ENCODE measurements around the gene ZNF358. TPM values are rescaled to one million over a fixed set of nuclear protein-coding genes. Genes with fewer than 3 reads are reported as not detected.
A peak's percentile ranks its signal among the peaks of the same experiment; 100 is the strongest.

The ZNF358 gene
- total RNA-seq, 3 donors from 2014 or later: 34.0 to 65.3 (median 34.7) TPM

- peak overlapping the region in 1 of 2 donors; percentile 45 for H3K27ac ChIP-seq
- TF ChIP-seq POLR2AphosphoS5 (IDR thresholded peaks at IDR 0.05): no peak
- TF ChIP-seq CTCF (IDR thresholded peaks at IDR 0.05): no peak
- TF ChIP-seq POLR2A (IDR thresholded peaks at IDR 0.05): no peak
- no peak for DNase-seq (ENCODE audit: low spot score in 2 of 2)
- peak overlapping the region; percentile 68 to 90 (median 82) for H3K4me3 ChIP-seq
- peaks cover 8% of the 10 kb centered on the region for H3K36me3 ChIP-seq
- no peaks in the 10 kb centered on the region for H3K27me3 ChIP-seq
- H3K9me3 ChIP-seq: no peaks in the 10 kb centered on the region
- peaks cover 6 to 7% of the 10 kb centered on the region in 2 donors for H3K4me1 ChIP-seq
- intact Hi-C loops (cut with DNase I; ENCODE audit: low total_unique reads): no loop called here
Observed at GRCh38 chr19:7522923-7523667, 7.2 kb downstream of the ZNF358 start.

- TF ChIP-seq POLR2A (IDR thresholded peaks at IDR 0.05) (no peak), CTCF (IDR thresholded peaks at IDR 0.05) (no peak), POLR2AphosphoS5 (IDR thresholded peaks at IDR 0.05) (no peak)
- Histone ChIP-seq H3K4me1 (peaks cover 6 to 7% of the 10 kb centered on the region in 2 donors), H3K4me3 (no peak overlapping the region), H3K9me3 (no peaks in the 10 kb centered on the region), H3K27me3 (no peaks in the 10 kb centered on the region), H3K36me3 (peaks cover 6% of the 10 kb centered on the region), H3K27ac (no peak overlapping the region)
- no peak for DNase-seq (ENCODE audit: low spot score in 2 of 2)
- intact Hi-C loops (cut with DNase I; ENCODE audit: low total_unique reads): no loop called here
Observed at GRCh38 chr19:7524523-7524922, 8.6 kb downstream of the ZNF358 start.

GRCh38 chr19:7524992-7525739, 9.3 kb downstream of the ZNF358 start:
- H3K4me1 ChIP-seq: peaks cover 6 to 7% of the 10 kb centered on the region in 2 donors
- no peak for DNase-seq (ENCODE audit: low spot score in 2 of 2)
- H3K4me3 ChIP-seq: no peak overlapping the region
- no peaks in the 10 kb centered on the region for H3K27me3 ChIP-seq
- TF ChIP-seq POLR2A (IDR thresholded peaks at IDR 0.05) (no peak), POLR2AphosphoS5 (IDR thresholded peaks at IDR 0.05) (no peak), CTCF (IDR thresholded peaks at IDR 0.05) (no peak)
- intact Hi-C loops (cut with DNase I; ENCODE audit: low total_unique reads): no loop called here
- H3K9me3 ChIP-seq: no peaks in the 10 kb centered on the region
- no peak overlapping the region for H3K27ac ChIP-seq
- peaks cover under 1% of the 10 kb centered on the region for H3K36me3 ChIP-seq

GRCh38 chr19:7526059-7526929, 10.4 kb downstream of the ZNF358 start:
- Histone ChIP-seq H3K36me3 (no peaks in the 10 kb centered on the region), H3K4me1 (peaks cover 6 to 7% of the 10 kb centered on the region in 2 donors), H3K9me3 (no peaks in the 10 kb centered on the region), H3K4me3 (no peak overlapping the region), H3K27me3 (no peaks in the 10 kb centered on the region), H3K27ac (no peak overlapping the region)
- intact Hi-C loops (cut with DNase I; ENCODE audit: low total_unique reads): no loop called here
- no peak for DNase-seq (ENCODE audit: low spot score in 2 of 2)
- TF ChIP-seq POLR2AphosphoS5 (IDR thresholded peaks at IDR 0.05) (no peak), POLR2A (IDR thresholded peaks at IDR 0.05) (no peak), CTCF (IDR thresholded peaks at IDR 0.05) (no peak)

Data from breast epithelium (tissue), 4 donors.